Fibroblast of skin of abdomen (primary cell): ENCODE measurements around the gene CDKN2AIP. TPM values are rescaled to one million over a fixed set of nuclear protein-coding genes. Genes with fewer than 3 reads are reported as not detected.
A peak's percentile ranks its signal among the peaks of the same experiment; 100 is the strongest.

Experiments
- DNase-seq: peaks from one replicate; pipeline ENCODE4 v3.0.0-alpha.2; 2013
- polyA plus RNA-seq, 2 experiments: library from polyadenylated mRNA; unstranded; fragments of 120-200 nt; gene quantifications; one replicate each; pipeline ENCODE4 v1.2.1, GENCODE V29; 2013; ENCODE audit not compliant: insufficient read length in 2 of 2

Gene CDKN2AIP
- polyA plus RNA-seq (2013, experiment 1 of 2; ENCODE audit: insufficient read length): 13.8 TPM
- 12.4 TPM for polyA plus RNA-seq (2013, experiment 2 of 2; ENCODE audit: insufficient read length)

GRCh38 chr4:183444214-183445096 is at the start of gene CDKN2AIP:
TSS of gene CDKN2AIP (plus strand) at chr4:183444636. CDS start at chr4:183444798, 162 bp downstream.
- DNase-seq: peak; percentile 95

- no peak for DNase-seq
Observed at GRCh38 chr4:183395395-183395794, 49.0 kb upstream of the CDKN2AIP start.

- no peak for DNase-seq
Observed at GRCh38 chr4:183396227-183396637, 48.2 kb upstream of the CDKN2AIP start.

- DNase-seq: no peak
Observed at GRCh38 chr4:183397741-183398297, 46.6 kb upstream of the CDKN2AIP start.

- peak; percentile 79 for DNase-seq
Observed at GRCh38 chr4:183398298-183399125, 45.9 kb upstream of the CDKN2AIP start.

GRCh38 chr4:183399126-183399522 is 45.3 kb upstream of the CDKN2AIP start:
- DNase-seq: no peak

- DNase-seq: no peak
Observed at GRCh38 chr4:183399616-183400015, 44.8 kb upstream of the CDKN2AIP start.

GRCh38 chr4:183400035-183400434 is 44.4 kb upstream of the CDKN2AIP start:
- no peak for DNase-seq

GRCh38 chr4:183401473-183401872 is 43.0 kb upstream of the CDKN2AIP start:
- no peak for DNase-seq

GRCh38 chr4:183402771-183403170 is 41.7 kb upstream of the CDKN2AIP start:
- DNase-seq: no peak

GRCh38 chr4:183403486-183403885 is 41.0 kb upstream of the CDKN2AIP start:
- no peak for DNase-seq

- no peak for DNase-seq
Observed at GRCh38 chr4:183403961-183404360, 40.5 kb upstream of the CDKN2AIP start.

- no peak for DNase-seq
Observed at GRCh38 chr4:183405303-183405702, 39.1 kb upstream of the CDKN2AIP start.

GRCh38 chr4:183407128-183407585 is 37.3 kb upstream of the CDKN2AIP start:
- peak; percentile 80 for DNase-seq

- no peak for DNase-seq
Observed at GRCh38 chr4:183407635-183408464, 36.6 kb upstream of the CDKN2AIP start.

GRCh38 chr4:183408796-183409195 is 35.6 kb upstream of the CDKN2AIP start:
- no peak for DNase-seq

GRCh38 chr4:183409483-183409882 is 35.0 kb upstream of the CDKN2AIP start:
- DNase-seq: no peak

GRCh38 chr4:183409934-183410333 is 34.5 kb upstream of the CDKN2AIP start:
- no peak for DNase-seq

GRCh38 chr4:183411291-183411861 is 33.1 kb upstream of the CDKN2AIP start:
- no peak for DNase-seq

- DNase-seq: no peak
Observed at GRCh38 chr4:183412821-183413220, 31.6 kb upstream of the CDKN2AIP start.
